ENCODE data around the gene SGMS1.

DNA sequence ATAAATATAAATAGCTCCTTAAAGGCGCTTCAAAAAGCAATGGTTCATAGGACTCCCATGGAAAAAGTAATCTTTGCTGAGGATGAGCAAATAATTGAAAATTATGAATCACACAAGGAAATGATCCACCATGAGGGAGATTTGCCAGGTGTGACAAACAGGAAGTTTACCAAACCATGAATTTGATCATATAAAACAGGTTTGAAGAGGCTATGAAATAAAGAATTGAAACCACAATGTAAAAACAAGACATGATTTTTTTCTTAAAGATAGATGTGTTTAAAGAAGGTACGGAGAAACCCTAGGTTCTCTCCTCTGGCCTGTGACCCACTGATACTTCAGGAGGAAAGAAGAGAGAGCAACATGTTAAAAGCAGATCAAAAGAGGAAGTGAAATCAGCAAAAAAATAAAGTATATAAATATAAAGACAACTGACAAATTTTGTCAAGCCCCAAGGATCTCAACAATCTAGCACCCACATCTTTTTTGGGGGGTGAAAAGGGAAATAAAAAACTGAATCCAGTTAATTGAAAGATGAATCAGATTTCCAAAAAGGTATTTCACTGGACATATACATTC, 261.1 kb downstream of the SGMS1 start:
- TF ChIP-seq, protein P1, sequence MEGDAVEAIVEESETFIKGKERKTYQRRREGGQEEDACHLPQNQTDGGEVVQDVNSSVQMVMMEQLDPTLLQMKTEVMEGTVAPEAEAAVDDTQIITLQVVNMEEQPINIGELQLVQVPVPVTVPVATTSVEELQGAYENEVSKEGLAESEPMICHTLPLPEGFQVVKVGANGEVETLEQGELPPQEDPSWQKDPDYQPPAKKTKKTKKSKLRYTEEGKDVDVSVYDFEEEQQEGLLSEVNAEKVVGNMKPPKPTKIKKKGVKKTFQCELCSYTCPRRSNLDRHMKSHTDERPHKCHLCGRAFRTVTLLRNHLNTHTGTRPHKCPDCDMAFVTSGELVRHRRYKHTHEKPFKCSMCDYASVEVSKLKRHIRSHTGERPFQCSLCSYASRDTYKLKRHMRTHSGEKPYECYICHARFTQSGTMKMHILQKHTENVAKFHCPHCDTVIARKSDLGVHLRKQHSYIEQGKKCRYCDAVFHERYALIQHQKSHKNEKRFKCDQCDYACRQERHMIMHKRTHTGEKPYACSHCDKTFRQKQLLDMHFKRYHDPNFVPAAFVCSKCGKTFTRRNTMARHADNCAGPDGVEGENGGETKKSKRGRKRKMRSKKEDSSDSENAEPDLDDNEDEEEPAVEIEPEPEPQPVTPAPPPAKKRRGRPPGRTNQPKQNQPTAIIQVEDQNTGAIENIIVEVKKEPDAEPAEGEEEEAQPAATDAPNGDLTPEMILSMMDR (IDR thresholded peaks at IDR 0.05) = no peak
- no peak for TF ChIP-seq POLR2A (IDR thresholded peaks at IDR 0.05)
